Suppressor macrophage treated with lipopolysaccharide for 1 hour (primary cell): Measurements from ENCODE around the gene CPED1.

ENCODE experiments used
- DNase-seq, 3 donors: peaks; one replicate each; pipeline ENCODE4 v3.0.0-alpha.2; 2020 to 2022

CPED1 gene

GRCh38 chr7:121075952-121076349, 87.4 kb downstream of the CPED1 start:
- DNase-seq = no peak

- DNase-seq = no peak
Observed at GRCh38 chr7:121076350-121077164, 88.0 kb downstream of the CPED1 start.

- DNase-seq = peak in 1 of 3 donors; percentile 21
Observed at GRCh38 chr7:121077165-121077630, 88.7 kb downstream of the CPED1 start.

- no peak for DNase-seq
Observed at GRCh38 chr7:121078701-121079227, 90.3 kb downstream of the CPED1 start.

- DNase-seq = no peak
Observed at GRCh38 chr7:121079425-121080169, 91.1 kb downstream of the CPED1 start.

GRCh38 chr7:121080257-121080912, 91.9 kb downstream of the CPED1 start:
- DNase-seq = no peak

GRCh38 chr7:121080913-121081326, 92.4 kb downstream of the CPED1 start:
- DNase-seq = no peak

GRCh38 chr7:121081327-121081936, 92.9 kb downstream of the CPED1 start:
- peak; percentile 64 to 90 (median 90) for DNase-seq

- DNase-seq = no peak
Observed at GRCh38 chr7:121082400-121083101, 94.0 kb downstream of the CPED1 start.

GRCh38 chr7:121083138-121083789, 94.8 kb downstream of the CPED1 start:
- peak in 2 of 3 donors; percentile 24 to 26 for DNase-seq

- DNase-seq = no peak
Observed at GRCh38 chr7:121083790-121084251, 95.3 kb downstream of the CPED1 start.

GRCh38 chr7:121084256-121084655, 95.7 kb downstream of the CPED1 start:
- no peak for DNase-seq

GRCh38 chr7:121084748-121085336, 96.3 kb downstream of the CPED1 start:
- no peak for DNase-seq

GRCh38 chr7:121085922-121086321, 97.4 kb downstream of the CPED1 start:
- DNase-seq = no peak

GRCh38 chr7:121088870-121089269, 100.4 kb downstream of the CPED1 start:
- DNase-seq = no peak

- no peak for DNase-seq
Observed at GRCh38 chr7:121094829-121095228, 106.3 kb downstream of the CPED1 start.

- no peak for DNase-seq
Observed at GRCh38 chr7:121097577-121097976, 109.1 kb downstream of the CPED1 start.

GRCh38 chr7:121099572-121099971, 111.1 kb downstream of the CPED1 start:
- no peak for DNase-seq

GRCh38 chr7:121101083-121101482, 112.6 kb downstream of the CPED1 start:
- no peak for DNase-seq

GRCh38 chr7:121101621-121102020, 113.1 kb downstream of the CPED1 start:
- no peak for DNase-seq

GRCh38 chr7:121102619-121103018, 114.1 kb downstream of the CPED1 start:
- DNase-seq = no peak
